Duodenal mucosa (tissue), 2 donors: ENCODE data around the gene RIN3.

Source experiments
- H3K27ac ChIP-seq: one replicate; pipeline ENCODE4 v1.7.0; 2013; ENCODE audit warnings: low read depth, low read length
- H3K27me3 ChIP-seq, 2 donors: one replicate each; pipeline ENCODE4 v1.7.0; 2013; ENCODE audit warnings: low read length in 2 of 2, control low read depth in 1 of 2; ENCODE audit not compliant: insufficient read depth in 2 of 2, control insufficient read depth in 1 of 2
- H3K36me3 ChIP-seq, 2 donors: one replicate each; pipeline ENCODE4 v1.7.0; 2013; ENCODE audit warnings: low read length in 2 of 2, control low read depth in 1 of 2; ENCODE audit not compliant: insufficient read depth in 2 of 2, control insufficient read depth in 1 of 2
- H3K4me1 ChIP-seq, 2 donors: one replicate each; pipeline ENCODE4 v1.7.0; 2013; ENCODE audit warnings: low read length in 2 of 2, control low read depth in 1 of 2; ENCODE audit not compliant: insufficient read depth in 2 of 2, control insufficient read depth in 1 of 2
- H3K4me3 ChIP-seq, 2 donors: one replicate each; pipeline ENCODE4 v1.7.0; 2013; ENCODE audit warnings: low read length in 2 of 2, low read depth in 1 of 2
- H3K9ac ChIP-seq, 2 donors: one replicate each; pipeline ENCODE4 v1.7.0; 2013; ENCODE audit warnings: low read length in 2 of 2, low read depth in 1 of 2
- H3K9me3 ChIP-seq, 2 donors: one replicate each; pipeline ENCODE4 v1.7.0; 2013; ENCODE audit warnings: low read length in 2 of 2, control low read depth in 1 of 2; ENCODE audit not compliant: control insufficient read depth in 1 of 2

The RIN3 gene

GRCh38 chr14:92683041-92683440 is 169.5 kb downstream of the RIN3 start:
- Histone ChIP-seq H3K36me3 (peaks cover 3 to 35% of the 10 kb centered on the region in 2 donors), H3K9me3 (no peaks in the 10 kb centered on the region), H3K27ac (no peak overlapping the region), H3K9ac (no peak overlapping the region), H3K4me3 (no peak overlapping the region), H3K4me1 (peaks cover 8 to 13% of the 10 kb centered on the region in 2 donors), H3K27me3 (no peaks in the 10 kb centered on the region)

- Histone ChIP-seq H3K36me3 (peaks cover 0 to 17% of the 10 kb centered on the region in 2 donors), H3K4me3 (no peak overlapping the region), H3K9me3 (no peaks in the 10 kb centered on the region), H3K9ac (no peak overlapping the region), H3K27ac (no peak overlapping the region), H3K27me3 (no peaks in the 10 kb centered on the region), H3K4me1 (peaks cover 8 to 16% of the 10 kb centered on the region in 2 donors)
These were observed 171.4 kb downstream of the RIN3 start for GRCh38 chr14:92684801-92685560.

- H3K4me3 ChIP-seq = no peak overlapping the region
- no peak overlapping the region for H3K27ac ChIP-seq
- H3K36me3 ChIP-seq = peaks cover 0 to 16% of the 10 kb centered on the region in 2 donors
- H3K9ac ChIP-seq = no peak overlapping the region
- no peaks in the 10 kb centered on the region for H3K9me3 ChIP-seq
- H3K4me1 ChIP-seq = peaks cover 8 to 16% of the 10 kb centered on the region in 2 donors
- H3K27me3 ChIP-seq = no peaks in the 10 kb centered on the region
These were observed 172.3 kb downstream of the RIN3 start for GRCh38 chr14:92685784-92686355.

- H3K36me3 ChIP-seq = peaks cover 0 to 16% of the 10 kb centered on the region in 2 donors
- H3K27ac ChIP-seq = no peak overlapping the region
- peaks cover 5 to 13% of the 10 kb centered on the region in 2 donors for H3K4me1 ChIP-seq
- H3K9ac ChIP-seq = no peak overlapping the region
- H3K4me3 ChIP-seq = no peak overlapping the region
- H3K9me3 ChIP-seq = no peaks in the 10 kb centered on the region
- no peaks in the 10 kb centered on the region for H3K27me3 ChIP-seq
These were observed 172.9 kb downstream of the RIN3 start for GRCh38 chr14:92686411-92686899.

- H3K4me3 ChIP-seq = peak overlapping the region; percentile 45 to 47
- no peak overlapping the region for H3K9ac ChIP-seq
- H3K27ac ChIP-seq = no peak overlapping the region
These were observed 173.4 kb downstream of the RIN3 start for GRCh38 chr14:92686900-92687427.

GRCh38 chr14:92687681-92688433 is 174.3 kb downstream of the RIN3 start:
- no peak overlapping the region for H3K9ac ChIP-seq
- H3K9me3 ChIP-seq = no peaks in the 10 kb centered on the region
- no peak overlapping the region for H3K27ac ChIP-seq
- peak overlapping the region in 1 of 2 donors; percentile 43 for H3K4me3 ChIP-seq
- H3K27me3 ChIP-seq = no peaks in the 10 kb centered on the region
- peaks cover 0 to 12% of the 10 kb centered on the region in 2 donors for H3K36me3 ChIP-seq
- H3K4me1 ChIP-seq = peaks cover 13 to 19% of the 10 kb centered on the region in 2 donors

More at GRCh38 chr14:92686900-92687427, 173.4 kb downstream of the RIN3 start:
- Histone ChIP-seq H3K36me3 (peaks cover 0 to 16% of the 10 kb centered on the region in 2 donors), H3K27me3 (no peaks in the 10 kb centered on the region), H3K9me3 (no peaks in the 10 kb centered on the region), H3K4me1 (peaks cover 5 to 13% of the 10 kb centered on the region in 2 donors)

- no peak overlapping the region for H3K9ac ChIP-seq
- peaks cover 0 to 12% of the 10 kb centered on the region in 2 donors for H3K36me3 ChIP-seq
- no peaks in the 10 kb centered on the region for H3K9me3 ChIP-seq
- H3K27ac ChIP-seq = no peak overlapping the region
- H3K27me3 ChIP-seq = no peaks in the 10 kb centered on the region
- peaks cover 19 to 25% of the 10 kb centered on the region in 2 donors for H3K4me1 ChIP-seq
- no peak overlapping the region for H3K4me3 ChIP-seq
These were observed 175.1 kb downstream of the RIN3 start for GRCh38 chr14:92688434-92689375.

GRCh38 chr14:92690171-92691011 is 176.8 kb downstream of the RIN3 start:
- Histone ChIP-seq H3K9ac (no peak overlapping the region), H3K36me3 (peaks cover 0 to 5% of the 10 kb centered on the region in 2 donors), H3K4me1 (peaks cover 19 to 25% of the 10 kb centered on the region in 2 donors), H3K4me3 (no peak overlapping the region), H3K27ac (no peak overlapping the region), H3K9me3 (no peaks in the 10 kb centered on the region), H3K27me3 (no peaks in the 10 kb centered on the region)
